Smooth muscle cell (in vitro differentiated cells): ENCODE results near the gene POSTN. TPM values are rescaled to one million over a fixed set of nuclear protein-coding genes. Genes with fewer than 3 reads are reported as not detected.
"Not testable (repeated sequence)": the region's sequence is repeated elsewhere in the genome, so short reads cannot be mapped to it uniquely, and the experiment has no call there.

Source experiments
- DNase-seq: peaks from one replicate; lab custom pipeline; 2025; ENCODE audit not compliant: unreplicated experiment; lab: John Stamatoyannopoulos, UW
- H2AFZ ChIP-seq: fragments of 200-600 bp; sonication (generic); 2 replicates; pipeline ENCODE4 v1.6.0; 2016; ENCODE audit warnings: antibody characterized with exemption, low read depth, mild to moderate bottlenecking
- H3F3A ChIP-seq: fragments of 200-600 bp; sonication (generic); 2 replicates; pipeline ENCODE4 v1.6.0; 2017; ENCODE audit warnings: antibody characterized with exemption, low read depth
- H3K27ac ChIP-seq: fragments of 200-600 bp; sonication (generic); 2 replicates; pipeline ENCODE4 v1.5.1; 2016; ENCODE audit warnings: low read depth, mild to moderate bottlenecking
- H3K27me3 ChIP-seq: fragments of 200-600 bp; sonication (generic); 2 replicates; pipeline ENCODE4 v1.6.1; 2016; ENCODE audit warnings: low read depth, mild to moderate bottlenecking
- H3K36me3 ChIP-seq: fragments of 200-600 bp; sonication (generic); 2 replicates; pipeline ENCODE4 v1.5.1; 2016; ENCODE audit warnings: low read depth
- H3K4me1 ChIP-seq: fragments of 200-600 bp; sonication (generic); 2 replicates; pipeline ENCODE4 v1.5.1; 2016; ENCODE audit warnings: low read depth
- H3K4me2 ChIP-seq: fragments of 200-600 bp; sonication (generic); 2 replicates; pipeline ENCODE4 v1.6.0; 2016; ENCODE audit warnings: mild to moderate bottlenecking
- H3K4me3 ChIP-seq: fragments of 200-600 bp; sonication (generic); 2 replicates; pipeline ENCODE4 v1.5.1; 2016; ENCODE audit warnings: mild to moderate bottlenecking
- H3K79me2 ChIP-seq: fragments of 200-600 bp; sonication (generic); 2 replicates; pipeline ENCODE4 v1.6.0; 2016; ENCODE audit warnings: low read depth, mild to moderate bottlenecking
- H3K9ac ChIP-seq: fragments of 200-600 bp; sonication (generic); 2 replicates; pipeline ENCODE4 v1.6.0; 2016; ENCODE audit warnings: low read depth
- H3K9me3 ChIP-seq: fragments of 200-600 bp; sonication (generic); replicated peaks from 2 replicates; pipeline ENCODE4 v1.5.1; 2016; ENCODE audit warnings: low read depth
- H4K20me1 ChIP-seq: fragments of 200-600 bp; sonication (generic); 2 replicates; pipeline ENCODE4 v1.6.0; 2016; ENCODE audit warnings: low read depth
- CTCF ChIP-seq: fragments of 200-600 bp; sonication (generic); IDR thresholded peaks from 2 replicates; pipeline ENCODE4 v1.5.1; 2017; ENCODE audit warnings: borderline replicate concordance, mild to moderate bottlenecking, antibody characterized with exemption; ENCODE audit not compliant: insufficient read depth, poor library complexity, severe bottlenecking
- WGBS: methylation state at CpG from one replicate; pipeline ENCODE4 v1.1.7; 2016; ENCODE audit warnings: low lambda C conversion rate; 5-methylcytosine and 5-hydroxymethylcytosine counted together
- polyA plus RNA-seq: library from polyadenylated mRNA; unstranded; fragments of >200 nt; fragmentation: Nextera tagmentation; extraction: Ambion mirVana; gene quantifications from 2 replicates; pipeline ENCODE4 v1.2.1, GENCODE V29; 2016
- total RNA-seq: library from RNA; depleted of rRNA; stranded (reverse); fragments of >200 nt; gene quantifications from 2 replicates; pipeline ENCODE4 v1.2.3, GENCODE V29; 2014

Gene POSTN
- total and polyA plus RNA-seq, 2 experiments from 2014 or later, result 38.6 to 50.5 TPM

GRCh38 chr13:37565425-37565824, 33.1 kb downstream of the POSTN start:
- no peaks in the 10 kb centered on the region for H3K4me1 ChIP-seq
- no peak overlapping the region for H3K27ac ChIP-seq
- no peaks in the 10 kb centered on the region for H3K9me3 ChIP-seq
- no peaks in the 10 kb centered on the region for H3K79me2 ChIP-seq
- no peak for TF ChIP-seq CTCF
- no peaks in the 10 kb centered on the region for H3F3A ChIP-seq
- H3K9ac ChIP-seq, result no peak overlapping the region
- H2AFZ ChIP-seq, result no peak overlapping the region
- WGBS, result 94% methylated on average over 1 of the region's 1 CpG
- H3K27me3 ChIP-seq, result no peaks in the 10 kb centered on the region
- no peak overlapping the region for H3K4me3 ChIP-seq
- H3K4me2 ChIP-seq, result no peak overlapping the region
- no peak for DNase-seq
- H4K20me1 ChIP-seq, result no peaks in the 10 kb centered on the region
- H3K36me3 ChIP-seq, result no peaks in the 10 kb centered on the region

DNA sequence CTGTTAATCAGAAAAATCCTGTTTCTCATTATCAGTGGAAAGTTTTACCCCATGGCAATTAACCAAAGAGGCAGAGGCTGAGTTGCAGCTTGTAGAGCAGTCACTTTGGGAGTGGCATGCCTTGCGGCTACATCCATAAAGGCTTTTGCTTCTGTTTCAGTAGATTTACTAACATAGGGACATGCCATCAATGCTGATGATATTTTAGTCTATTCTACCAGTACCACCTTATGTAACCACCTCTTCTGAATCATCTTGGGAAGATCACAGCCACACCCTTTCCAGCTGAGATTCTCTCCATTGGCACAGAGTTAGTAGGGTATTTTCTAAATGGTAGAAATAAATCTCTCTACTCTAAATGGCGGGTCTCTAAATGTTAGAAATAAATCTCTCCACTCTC, 37.5 kb downstream of the POSTN start:
- WGBS, result 93% methylated on average over 2 of the region's 2 CpGs
- no peaks in the 10 kb centered on the region for H3K4me1 ChIP-seq

GRCh38 chr13:37560526-37560925, 38.0 kb downstream of the POSTN start:
- Histone ChIP-seq H3K4me3 (no peak overlapping the region), H3K27me3 (no peaks in the 10 kb centered on the region), H3K4me1 (no peaks in the 10 kb centered on the region), H4K20me1 (no peaks in the 10 kb centered on the region), H3F3A (no peaks in the 10 kb centered on the region), H3K9me3 (no peaks in the 10 kb centered on the region), H3K4me2 (no peak overlapping the region), H3K27ac (no peak overlapping the region), H3K36me3 (no peaks in the 10 kb centered on the region), H3K9ac (no peak overlapping the region), H3K79me2 (no peaks in the 10 kb centered on the region), H2AFZ (no peak overlapping the region)
- DNase-seq, result no peak
- TF ChIP-seq CTCF, result no peak
- 91% methylated on average over 3 of the region's 3 CpGs for WGBS

More for the DNA sequence above, 37.5 kb downstream of the POSTN start:
- Histone ChIP-seq H3K4me3 (no peak overlapping the region), H3K27ac (no peak overlapping the region), H3K9me3 (no peaks in the 10 kb centered on the region), H2AFZ (no peak overlapping the region), H4K20me1 (no peaks in the 10 kb centered on the region), H3K4me2 (no peak overlapping the region), H3K36me3 (no peaks in the 10 kb centered on the region), H3K9ac (no peak overlapping the region), H3K79me2 (no peaks in the 10 kb centered on the region), H3K27me3 (no peaks in the 10 kb centered on the region), H3F3A (no peaks in the 10 kb centered on the region)
- no peak for DNase-seq
- TF ChIP-seq CTCF, result no peak

DNA sequence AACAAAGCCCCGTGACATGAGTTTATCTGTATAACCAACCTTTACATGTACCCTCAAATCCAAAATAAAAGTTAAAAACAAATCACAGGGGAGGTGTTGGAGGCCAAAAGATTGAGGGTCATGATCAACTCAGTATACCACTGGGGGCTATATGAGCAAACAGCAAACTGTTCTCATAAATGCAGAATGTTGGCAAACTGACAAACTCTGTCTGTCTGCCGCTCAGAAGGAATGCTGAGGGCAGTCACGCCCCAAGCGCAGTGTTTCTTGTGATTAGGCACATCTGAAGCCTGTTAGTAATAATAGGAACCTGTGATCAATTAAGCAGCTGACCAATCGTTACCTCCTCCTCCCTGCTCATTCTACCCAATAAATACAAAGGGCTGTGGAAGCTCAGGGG, 39.8 kb downstream of the POSTN start:
- not testable (repeated sequence) for H3K4me1 ChIP-seq, H3F3A ChIP-seq, DNase-seq, H3K9me3 ChIP-seq, H3K4me3 ChIP-seq, H3K27ac ChIP-seq, H3K79me2 ChIP-seq, H3K36me3 ChIP-seq, H3K27me3 ChIP-seq, H3K4me2 ChIP-seq, H4K20me1 ChIP-seq, H3K9ac ChIP-seq, H2AFZ ChIP-seq
- 88% methylated on average over 5 of the region's 5 CpGs for WGBS
